ENCODE measurements around the gene SHROOM4. TPM values are rescaled to one million over a fixed set of nuclear protein-coding genes. Genes with fewer than 3 reads are reported as not detected.
A peak's percentile ranks its signal among the peaks of the same experiment; 100 is the strongest.

The SHROOM4 gene
- total RNA-seq, 1 experiment from 2014 or later: 4.5 TPM

GRCh38 chrX:50778272-50778671, 35.7 kb downstream of the SHROOM4 start:
- DNase-seq (ENCODE audit: low spot score): no peak

GRCh38 chrX:50776248-50776647, 37.7 kb downstream of the SHROOM4 start:
- DNase-seq (ENCODE audit: low spot score): no peak

GRCh38 chrX:50771382-50771781, 42.6 kb downstream of the SHROOM4 start:
- peak; percentile 39 for DNase-seq (ENCODE audit: low spot score)

DNA sequence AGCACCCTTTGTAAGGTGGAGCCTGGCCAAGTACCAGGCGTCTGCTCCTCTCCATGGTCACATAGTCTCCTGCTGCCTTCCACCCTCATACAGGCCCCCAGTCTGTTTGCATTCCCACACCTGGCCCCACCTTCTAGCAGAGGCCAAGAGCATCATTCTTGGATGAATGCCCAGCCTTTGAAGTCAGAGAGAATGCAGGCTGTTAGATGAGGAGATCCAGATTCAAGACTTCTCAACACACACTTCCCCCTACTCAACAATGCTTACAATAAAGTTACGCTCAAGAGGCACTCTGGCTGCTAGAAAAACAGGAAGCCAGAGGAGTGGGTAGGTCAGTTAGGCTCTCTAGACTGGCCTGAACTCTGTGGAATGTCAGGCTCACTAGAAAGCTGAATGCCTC, 43.3 kb downstream of the SHROOM4 start:
- DNase-seq (ENCODE audit: low spot score): peak; percentile 89

DNA sequence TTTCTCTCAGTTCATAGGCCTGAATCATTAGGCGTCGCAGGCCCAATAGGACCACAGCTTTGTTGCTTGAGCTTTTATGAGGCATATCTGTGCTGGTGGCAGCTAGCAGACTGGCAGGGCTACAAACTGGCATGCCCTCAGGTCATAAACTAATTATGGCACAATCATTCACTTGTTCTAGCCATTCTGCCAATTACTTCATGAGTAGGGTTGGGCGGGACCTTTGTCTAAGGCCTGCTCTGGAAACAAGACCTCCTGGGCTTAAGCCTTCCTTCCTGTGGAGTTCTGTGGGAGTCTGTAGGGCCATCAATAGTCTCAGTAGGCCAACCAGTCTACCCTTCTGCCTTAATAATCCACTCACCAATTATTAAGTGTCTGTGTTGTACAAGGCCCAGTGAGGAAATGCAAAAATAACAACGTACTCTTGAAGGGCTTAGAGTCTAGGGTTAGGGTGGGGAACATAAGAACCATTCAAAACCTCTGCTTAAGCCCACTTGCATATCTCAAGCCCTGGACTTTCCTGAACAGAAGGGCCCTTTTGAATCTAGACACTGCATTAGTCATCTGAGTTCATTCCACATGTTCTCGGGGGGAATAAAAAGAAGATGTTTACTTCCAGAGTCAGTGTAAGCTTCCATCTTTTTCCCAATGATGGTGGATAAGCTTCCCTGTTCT, 44.5 kb downstream of the SHROOM4 start:
- DNase-seq (ENCODE audit: low spot score): peak; percentile 61

DNA sequence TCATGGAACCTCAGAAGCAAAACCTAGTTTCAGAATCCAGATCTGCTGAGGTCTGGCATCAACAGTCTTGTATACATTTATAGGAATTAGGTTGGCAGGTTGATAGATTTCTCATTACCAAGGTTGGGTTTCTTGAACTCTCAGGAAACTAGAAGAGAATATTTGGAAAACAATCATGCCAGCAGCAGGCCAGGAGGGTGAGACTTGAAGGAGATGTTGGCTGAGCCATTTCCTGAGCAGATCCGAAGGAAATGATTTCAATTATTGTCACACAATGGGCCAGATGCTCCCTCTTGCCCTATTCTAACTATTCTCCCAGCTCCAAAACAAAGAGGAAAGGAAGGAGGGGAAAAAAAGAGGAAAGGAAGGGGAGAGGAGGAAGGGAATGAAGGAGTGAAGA, 45.2 kb downstream of the SHROOM4 start:
- no peak for DNase-seq (ENCODE audit: low spot score)

DNA sequence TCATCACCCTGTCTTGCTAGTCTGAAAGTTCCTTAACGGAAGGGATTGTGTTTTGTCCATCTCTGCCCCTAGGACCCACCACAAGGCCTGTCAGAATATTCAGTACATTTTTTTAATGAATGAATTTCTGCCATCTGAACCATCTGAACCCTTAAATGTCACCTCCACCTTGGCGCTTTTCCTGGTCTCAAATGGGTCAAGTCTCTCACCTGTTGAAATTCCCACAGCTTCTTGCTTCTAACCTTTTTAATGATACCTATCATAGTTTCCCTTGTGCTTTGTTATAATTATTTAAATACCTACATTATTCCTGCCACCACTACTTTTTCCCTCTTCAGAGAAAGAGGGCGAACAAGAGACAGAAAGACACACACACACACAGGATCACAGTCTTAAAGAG, 48.0 kb downstream of the SHROOM4 start:
- no peak for DNase-seq (ENCODE audit: low spot score)

- no peak for DNase-seq (ENCODE audit: low spot score)
Measured at GRCh38 chrX:50762578-50762977, 51.4 kb downstream of the SHROOM4 start.

DNA sequence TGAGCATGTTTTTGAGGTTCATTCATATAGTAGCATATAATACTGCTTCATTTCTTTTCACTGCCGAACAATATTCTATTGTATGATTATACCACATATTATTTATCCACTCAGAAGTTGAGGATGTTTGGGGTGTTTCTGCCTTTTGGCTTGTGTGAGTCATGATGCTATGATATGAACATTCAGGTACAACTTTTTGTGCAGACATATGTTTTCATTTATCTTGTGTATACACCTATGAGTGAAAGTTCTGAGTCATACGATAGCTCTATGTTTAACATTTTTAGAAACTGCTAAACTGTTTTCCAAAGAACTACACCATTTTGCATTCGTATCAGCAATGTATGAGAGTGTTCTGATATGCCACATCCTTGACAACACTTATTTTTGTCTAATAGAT, 57.7 kb downstream of the SHROOM4 start:
- DNase-seq (ENCODE audit: low spot score): no peak

DNA sequence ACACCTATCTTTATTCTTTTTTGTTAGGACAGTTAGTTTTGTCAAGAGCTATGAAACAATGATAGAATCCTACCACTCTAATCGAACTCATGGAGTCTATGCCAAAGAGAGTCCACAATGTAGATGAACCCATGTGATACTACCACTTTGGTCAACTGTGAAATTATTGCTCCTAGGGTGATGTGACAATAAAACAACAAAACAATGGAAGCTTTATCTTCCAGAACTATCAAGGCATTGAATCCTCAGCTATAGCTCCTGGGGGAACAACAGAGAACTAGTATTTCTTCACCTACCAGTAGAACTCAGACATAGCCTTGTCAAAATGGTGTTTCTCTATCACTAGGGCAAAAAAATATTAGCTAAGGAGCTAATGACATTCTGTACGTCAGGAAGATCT, 62.9 kb downstream of the SHROOM4 start:
- no peak for DNase-seq (ENCODE audit: low spot score)

DNA sequence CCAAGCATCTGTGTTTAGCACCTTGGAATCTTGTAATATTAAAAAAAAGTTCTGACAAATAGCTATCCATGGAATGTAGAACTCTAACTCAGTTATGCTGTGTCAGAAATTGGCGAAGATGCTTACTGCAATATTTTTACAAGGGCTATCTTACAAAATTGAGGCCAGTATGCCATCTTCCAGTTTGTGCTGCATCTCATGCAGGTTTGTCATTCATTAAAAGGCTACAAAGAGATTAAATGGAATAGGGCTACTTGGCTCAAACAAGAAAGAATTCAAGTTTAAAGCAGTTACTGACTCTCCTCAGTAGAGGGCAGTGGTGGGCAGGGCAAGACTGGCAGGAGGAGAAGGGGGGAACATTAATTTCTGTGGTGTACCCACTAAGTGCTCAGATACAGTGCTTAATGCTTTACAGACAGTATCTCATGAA, 66.5 kb downstream of the SHROOM4 start:
- DNase-seq (ENCODE audit: low spot score): peak; percentile 61

- no peak for DNase-seq (ENCODE audit: low spot score)
Measured at GRCh38 chrX:50736656-50737055, 77.3 kb downstream of the SHROOM4 start.

DNA sequence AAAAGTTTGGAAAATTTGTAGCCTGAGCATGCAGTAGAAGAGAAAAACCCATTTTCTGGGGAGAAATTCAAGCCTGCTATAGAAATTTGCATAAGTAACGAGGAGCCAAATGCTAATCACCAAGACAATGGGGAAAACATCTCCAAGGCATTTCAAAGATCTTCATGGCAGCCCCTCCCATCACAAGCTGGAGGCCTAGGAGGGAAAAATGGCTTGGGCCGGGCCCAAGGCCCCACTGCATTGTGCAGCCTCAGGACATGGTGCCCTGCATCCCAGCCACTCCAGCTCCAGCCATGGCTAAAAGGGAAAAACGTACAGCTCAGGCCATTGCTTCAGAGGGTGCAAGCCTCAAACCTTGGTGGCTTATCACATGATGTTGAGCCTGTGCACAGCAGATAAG, 87.7 kb downstream of the SHROOM4 start:
- DNase-seq (ENCODE audit: low spot score): no peak

- no peak for DNase-seq (ENCODE audit: low spot score)
Measured at GRCh38 chrX:50725310-50725709, 88.7 kb downstream of the SHROOM4 start.

DNA sequence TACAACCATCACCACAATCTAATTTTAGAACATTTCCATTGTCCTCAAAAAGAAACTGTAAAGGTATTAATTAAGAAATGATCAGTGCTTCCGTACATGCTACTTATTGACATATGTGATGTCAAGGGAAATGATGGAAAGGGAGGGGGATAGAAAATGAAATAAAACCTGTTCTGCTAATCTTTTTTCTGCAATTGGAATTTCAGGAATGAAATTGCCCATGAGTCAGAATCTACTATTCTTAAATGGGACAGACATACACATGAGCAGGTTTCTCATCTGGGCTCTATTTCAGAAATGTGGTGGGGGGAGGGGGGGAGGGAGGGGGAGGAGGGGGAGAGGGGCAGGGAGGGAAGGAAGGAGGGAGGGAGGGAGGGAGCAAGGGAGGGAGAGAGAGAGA, 91.0 kb downstream of the SHROOM4 start:
- DNase-seq (ENCODE audit: low spot score): no peak

DNA sequence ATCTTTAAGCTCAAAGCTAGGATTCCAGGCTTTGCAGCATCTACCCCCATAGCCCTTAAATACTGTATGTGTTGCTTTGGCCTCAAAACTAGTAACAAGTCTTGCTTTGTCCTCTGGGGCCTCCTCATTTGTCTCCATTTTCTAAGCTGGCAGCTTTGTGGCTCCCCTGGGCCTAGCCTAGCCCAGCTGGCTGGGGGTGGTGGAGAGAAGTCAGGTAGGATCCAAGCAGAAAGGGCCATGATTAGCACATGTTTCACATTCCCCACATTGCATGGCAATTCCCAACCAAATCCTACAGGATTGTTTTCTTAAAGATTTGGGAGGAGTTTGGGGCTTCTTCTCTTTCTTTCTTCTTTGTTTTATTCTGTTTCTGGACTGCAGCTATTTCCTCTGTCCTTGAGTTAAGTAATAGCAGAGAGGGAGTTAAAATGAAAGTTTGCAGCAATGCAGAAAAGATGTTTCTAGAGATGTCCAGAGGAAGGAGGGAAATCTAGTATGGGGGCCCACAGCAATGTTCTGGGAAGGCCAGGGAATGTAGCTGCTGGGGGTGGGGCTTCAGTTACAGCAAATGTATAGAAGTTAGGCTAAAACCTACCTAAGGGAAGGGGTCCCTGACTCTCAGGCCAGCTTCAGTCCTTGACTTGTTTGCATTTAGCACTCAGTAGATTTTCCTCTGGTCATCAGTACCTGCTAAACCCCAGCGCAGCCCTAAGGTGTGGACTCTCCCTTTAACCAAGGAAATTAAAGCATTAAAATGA, 92.1 kb downstream of the SHROOM4 start:
- no peak for DNase-seq (ENCODE audit: low spot score)

DNA sequence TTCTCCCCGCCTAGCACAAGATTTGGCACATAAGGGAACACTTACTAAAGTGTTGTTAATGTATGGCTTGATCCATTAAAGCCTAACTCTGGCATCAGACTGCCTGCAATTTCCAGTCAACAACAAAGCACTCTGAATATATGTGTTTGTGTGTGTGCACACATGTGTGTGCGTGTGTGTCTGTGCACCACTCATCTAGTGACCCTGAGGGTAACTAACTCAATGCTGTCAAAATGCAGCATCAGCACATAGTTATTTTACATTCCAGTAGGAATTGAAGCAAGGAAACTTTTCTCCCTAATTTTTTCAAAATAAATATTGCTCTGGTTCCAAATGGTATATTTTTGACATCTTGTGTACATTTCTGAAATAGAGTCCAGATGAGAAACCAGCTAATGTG, 94.4 kb downstream of the SHROOM4 start:
- DNase-seq (ENCODE audit: low spot score): no peak

- DNase-seq (ENCODE audit: low spot score): no peak
Measured at GRCh38 chrX:50718776-50719175, 95.2 kb downstream of the SHROOM4 start.

- no peak for DNase-seq (ENCODE audit: low spot score)
Measured at GRCh38 chrX:50716706-50717105, 97.3 kb downstream of the SHROOM4 start.

DNA sequence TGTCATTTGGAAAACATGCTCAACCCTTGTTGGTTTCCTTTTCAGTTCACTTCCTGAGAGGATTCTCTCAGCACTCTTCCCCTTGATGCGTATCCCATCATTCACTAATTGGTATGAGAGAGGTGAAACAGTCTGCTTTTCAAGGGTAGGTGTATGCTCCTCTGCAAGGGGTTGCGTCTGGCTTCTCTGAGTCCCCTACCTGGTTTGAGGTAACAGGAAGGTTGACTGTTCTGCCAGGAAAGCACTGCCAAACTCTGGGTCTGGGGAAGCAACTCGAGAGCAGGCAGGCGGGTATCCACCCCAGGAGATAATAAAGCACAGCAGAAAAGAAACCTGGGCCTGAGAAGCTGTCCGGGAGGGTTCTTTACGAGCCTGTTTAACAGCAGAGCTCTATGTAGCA, 101.2 kb downstream of the SHROOM4 start:
- DNase-seq (ENCODE audit: low spot score): no peak

- no peak for DNase-seq (ENCODE audit: low spot score)
Measured at GRCh38 chrX:50711907-50712306, 102.1 kb downstream of the SHROOM4 start.

- no peak for DNase-seq (ENCODE audit: low spot score)
Measured at GRCh38 chrX:50707955-50708699, 105.9 kb downstream of the SHROOM4 start.

GRCh38 chrX:50707405-50707804, 106.6 kb downstream of the SHROOM4 start:
- DNase-seq (ENCODE audit: low spot score): peak; percentile 28
